Natural killer cell (primary cell): Measurements from ENCODE around the gene RPS21. TPM values are rescaled to one million over a fixed set of nuclear protein-coding genes. Genes with fewer than 3 reads are reported as not detected.

Source experiments
- ATAC-seq, 3 donors: fragments of 150-1000 bp in 2 of 3; fragments of 200-7000 bp in 1 of 3; cut with Tn5 transposase; 1 replicate in 1 of 3; 2 replicates in 2 of 3; pipeline ENCODE4 v1.10.0; 2021; ENCODE audit warnings: mild to moderate bottlenecking in 2 of 3, moderate library complexity in 2 of 3
- DNase-seq, 2 donors: peaks; one replicate each; pipeline versions ENCODE4 v3.0.0 to v3.0.0-alpha.2; 2013 to 2021; ENCODE audit warnings: mixed read lengths in 1 of 2
- H3K27ac ChIP-seq: one replicate; pipeline ENCODE4 v1.5.1; 2013; ENCODE audit warnings: mild to moderate bottlenecking, low read length
- H3K27me3 ChIP-seq: one replicate; pipeline ENCODE4 v1.6.1; 2013; ENCODE audit warnings: low read length; ENCODE audit not compliant: control insufficient read depth, insufficient read depth
- H3K36me3 ChIP-seq: one replicate; pipeline ENCODE4 v1.6.1; 2013; ENCODE audit warnings: low read length; ENCODE audit not compliant: control insufficient read depth, insufficient read depth
- H3K4me1 ChIP-seq: one replicate; pipeline ENCODE4 v1.6.1; 2013; ENCODE audit warnings: low read length; ENCODE audit not compliant: control insufficient read depth, insufficient read depth
- H3K4me3 ChIP-seq: one replicate; pipeline ENCODE4 v1.5.1; 2013; ENCODE audit warnings: low read length
- H3K9me3 ChIP-seq: one replicate; pipeline ENCODE4 v1.6.1; 2013; ENCODE audit warnings: low read length; ENCODE audit not compliant: control insufficient read depth, insufficient read depth
- H3K27ac Mint-ChIP-seq, 2 donors: one replicate each; pipeline ENCODE4 v1.8.0; 2022; ENCODE audit warnings: mild to moderate bottlenecking in 2 of 2, mixed read lengths in 2 of 2, moderate library complexity in 1 of 2
- H3K27me3 Mint-ChIP-seq, 2 donors: one replicate each; pipeline ENCODE4 v1.8.0; 2022; ENCODE audit warnings: low read depth in 2 of 2, mixed read lengths in 2 of 2
- H3K36me3 Mint-ChIP-seq: one replicate; pipeline ENCODE4 v1.8.0; 2022; ENCODE audit warnings: mixed read lengths
- H3K4me1 Mint-ChIP-seq, 2 donors: one replicate each; pipeline ENCODE4 v1.8.0; 2022; ENCODE audit warnings: mixed read lengths in 2 of 2
- H3K4me3 Mint-ChIP-seq: one replicate; pipeline ENCODE4 v1.8.0; 2022; ENCODE audit warnings: mild to moderate bottlenecking, moderate library complexity, mixed read lengths
- H3K9me3 Mint-ChIP-seq, 2 donors: one replicate each; pipeline ENCODE4 v1.8.0; 2022; ENCODE audit warnings: mixed read lengths in 2 of 2
- WGBS: methylation state at CpG from one replicate; pipeline ENCODE4 v1.1.7; 2013; ENCODE audit warnings: missing lambda C conversion rate; ENCODE audit not compliant: insufficient coverage; 5-methylcytosine and 5-hydroxymethylcytosine counted together
- intact Hi-C: fragments of 100-400 bp; cut with micrococcal nuclease; formaldehyde crosslinking; loops from one replicate; pipeline ENCODE4 v1.14.2; 2022
- total RNA-seq, 4 donors: library from RNA; stranded (reverse); fragments of 120-200 nt in 1 of 4; gene quantifications; one replicate each; pipeline versions ENCODE4 v1.2.3 to v1.2.4, GENCODE V29; 2013 to 2022
- TF ChIP-seq, protein P1 (sequence below): fragments of 200-600 bp; IDR thresholded peaks from one replicate; pipeline ENCODE4 v1.8.0; 2022; ENCODE audit warnings: antibody characterized with exemption

RPS21 gene
- total RNA-seq, 3 donors from 2014 or later (not counting 1 experiment from before 2014, with no cell fraction given): 887 to 1,244 (median 1,112) TPM

GRCh38 chr20:62361799-62362589 lies 24.9 kb upstream of the RPS21 start:
- Histone ChIP-seq H3K9me3 (no peaks in the 10 kb centered on the region), H3K27me3 (peaks cover 8% of the 10 kb centered on the region), H3K4me3 (no peak overlapping the region), H3K36me3 (no peaks in the 10 kb centered on the region), H3K27ac (no peak overlapping the region), H3K4me1 (peaks cover 8% of the 10 kb centered on the region)
- Mint-ChIP-seq H3K4me3 (no peak overlapping the region), H3K36me3 (no peaks in the 10 kb centered on the region), H3K27ac (no peak overlapping the region), H3K27me3 (peaks cover 0 to 11% of the 10 kb centered on the region in 2 donors), H3K9me3 (no peaks in the 10 kb centered on the region), H3K4me1 (no peaks in the 10 kb centered on the region)
- ATAC-seq (no peak), DNase-seq (no peak)
- intact Hi-C loops: no loop called here
- TF ChIP-seq, protein P1, sequence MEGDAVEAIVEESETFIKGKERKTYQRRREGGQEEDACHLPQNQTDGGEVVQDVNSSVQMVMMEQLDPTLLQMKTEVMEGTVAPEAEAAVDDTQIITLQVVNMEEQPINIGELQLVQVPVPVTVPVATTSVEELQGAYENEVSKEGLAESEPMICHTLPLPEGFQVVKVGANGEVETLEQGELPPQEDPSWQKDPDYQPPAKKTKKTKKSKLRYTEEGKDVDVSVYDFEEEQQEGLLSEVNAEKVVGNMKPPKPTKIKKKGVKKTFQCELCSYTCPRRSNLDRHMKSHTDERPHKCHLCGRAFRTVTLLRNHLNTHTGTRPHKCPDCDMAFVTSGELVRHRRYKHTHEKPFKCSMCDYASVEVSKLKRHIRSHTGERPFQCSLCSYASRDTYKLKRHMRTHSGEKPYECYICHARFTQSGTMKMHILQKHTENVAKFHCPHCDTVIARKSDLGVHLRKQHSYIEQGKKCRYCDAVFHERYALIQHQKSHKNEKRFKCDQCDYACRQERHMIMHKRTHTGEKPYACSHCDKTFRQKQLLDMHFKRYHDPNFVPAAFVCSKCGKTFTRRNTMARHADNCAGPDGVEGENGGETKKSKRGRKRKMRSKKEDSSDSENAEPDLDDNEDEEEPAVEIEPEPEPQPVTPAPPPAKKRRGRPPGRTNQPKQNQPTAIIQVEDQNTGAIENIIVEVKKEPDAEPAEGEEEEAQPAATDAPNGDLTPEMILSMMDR: no peak
- 93% methylated on average over 34 of the region's 34 CpGs for WGBS

GRCh38 chr20:62362590-62362940 lies 24.3 kb upstream of the RPS21 start:
- H3K4me1 ChIP-seq: peaks cover 10% of the 10 kb centered on the region
- ATAC-seq (no peak), DNase-seq (no peak)
- WGBS: 66% methylated on average over 13 of the region's 13 CpGs
- Mint-ChIP-seq H3K4me1 (peaks cover 0 to 2% of the 10 kb centered on the region in 2 donors), H3K27me3 (peaks cover 0 to 12% of the 10 kb centered on the region in 2 donors), H3K36me3 (no peaks in the 10 kb centered on the region), H3K4me3 (no peak overlapping the region), H3K9me3 (no peaks in the 10 kb centered on the region), H3K27ac (no peak overlapping the region)
- intact Hi-C loops: no loop called here
- TF ChIP-seq, protein P1: no peak
- H3K27ac ChIP-seq: no peak overlapping the region
- H3K36me3 ChIP-seq: no peaks in the 10 kb centered on the region
- H3K4me3 ChIP-seq: no peak overlapping the region
- H3K27me3 ChIP-seq: peaks cover 10% of the 10 kb centered on the region
- no peaks in the 10 kb centered on the region for H3K9me3 ChIP-seq

DNA sequence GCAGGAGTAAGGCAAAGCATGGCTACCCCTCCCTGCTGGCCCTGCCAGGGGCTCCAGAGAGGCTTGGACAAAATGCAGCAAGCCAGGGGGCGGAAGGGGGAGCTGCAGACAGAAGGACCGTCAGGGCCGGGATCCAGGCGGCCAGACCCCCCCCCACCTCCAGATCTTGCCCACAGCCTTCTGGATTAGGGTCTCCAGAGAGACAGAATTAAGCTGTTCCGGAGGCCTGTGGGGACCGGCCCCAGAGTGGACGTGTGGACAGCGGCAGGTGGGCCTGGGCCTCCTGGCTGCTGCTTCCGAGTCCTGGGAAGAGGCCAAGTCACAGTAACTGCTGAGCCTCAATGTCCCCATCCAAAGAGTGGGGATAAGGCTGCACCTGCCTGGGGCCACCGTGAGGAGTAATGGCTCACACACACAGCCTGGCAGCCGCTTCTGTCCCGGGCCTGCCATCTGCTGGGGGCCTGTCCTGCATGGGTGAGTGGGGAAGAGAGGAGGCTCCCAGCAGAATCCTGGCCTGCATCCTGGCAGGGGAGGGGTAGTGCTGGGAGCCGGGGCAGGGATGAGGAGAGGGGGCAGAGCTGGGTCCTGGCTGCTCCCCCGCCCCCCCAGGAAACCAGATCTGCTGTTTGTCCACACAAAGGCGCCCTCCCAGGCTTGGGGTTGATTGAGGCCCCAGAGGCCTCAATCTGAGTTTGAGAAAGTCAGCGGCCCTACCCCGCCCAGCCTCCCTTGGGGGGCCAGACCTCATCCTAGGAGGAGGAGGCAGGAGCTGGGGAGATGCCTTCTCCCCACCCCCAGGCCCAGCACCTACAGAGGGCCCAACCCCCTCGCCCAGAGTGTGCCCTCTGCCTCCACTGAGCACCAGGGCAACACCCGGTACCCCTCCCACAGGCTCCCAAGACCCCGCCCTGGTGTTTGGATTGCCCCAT lies 23.6 kb upstream of the RPS21 start:
- Mint-ChIP-seq H3K36me3 (no peaks in the 10 kb centered on the region), H3K4me1 (peaks cover 0 to 6% of the 10 kb centered on the region in 2 donors), H3K9me3 (no peaks in the 10 kb centered on the region), H3K27me3 (peaks cover 0 to 16% of the 10 kb centered on the region in 2 donors), H3K4me3 (no peak overlapping the region), H3K27ac (no peak overlapping the region)
- TF ChIP-seq, protein P1: no peak
- Histone ChIP-seq H3K27ac (no peak overlapping the region), H3K9me3 (no peaks in the 10 kb centered on the region), H3K36me3 (no peaks in the 10 kb centered on the region), H3K4me1 (peaks cover 17% of the 10 kb centered on the region), H3K4me3 (no peak overlapping the region), H3K27me3 (peaks cover 16% of the 10 kb centered on the region)
- intact Hi-C loops: no loop called here
- ATAC-seq: no peak
- 83% methylated on average over 20 of the region's 20 CpGs for WGBS
- DNase-seq: no peak
